ENCODE data around the gene ZNF41. TPM values are rescaled to one million over a fixed set of nuclear protein-coding genes. Genes with fewer than 3 reads are reported as not detected.

Gene ZNF41
- total RNA-seq (10 to 100 TPM in 1 of 2 donors, 1 to 10 TPM in 1; 8.1 to 10.7 TPM), polyA plus RNA-seq (ENCODE audit: insufficient read length in 6 of 6) (10 to 100 TPM; 12.7 to 15.4 (median 14.4) TPM)
- long read RNA-seq, donor 1, partial matches to known transcripts: 17 of 17 reads
- long read RNA-seq, donor 1, other reads (novel, unspliced or antisense): 0 of 17 reads
- long read RNA-seq, donor 2: 0 reads
- long read RNA-seq, donor 3: 0 reads
- long read RNA-seq, donor 4: 0 reads
- long read RNA-seq, donor 5, full-length matches to known transcripts: 1 of 1 reads
- long read RNA-seq, donor 5, partial matches to known transcripts: 0 of 1 reads
- long read RNA-seq, donor 5, other reads (novel, unspliced or antisense): 0 of 1 reads
- long read RNA-seq, donor 6, full-length matches to known transcripts: 1 of 1 reads
- long read RNA-seq, donor 6, partial matches to known transcripts: 0 of 1 reads
- long read RNA-seq, donor 6, other reads (novel, unspliced or antisense): 0 of 1 reads
- long read RNA-seq, donor 7, partial matches to known transcripts: 123 of 123 reads
- long read RNA-seq, donor 7, other reads (novel, unspliced or antisense): 0 of 123 reads
- long read RNA-seq, donor 8: 0 reads
- long read RNA-seq, donor 9: 0 reads
- long read RNA-seq, donor 10, partial matches to known transcripts: 1 of 1 reads
- long read RNA-seq, donor 10, other reads (novel, unspliced or antisense): 0 of 1 reads
- long read RNA-seq, donor 11: 0 reads
- long read RNA-seq, donor 12: 0 reads

- intact Hi-C loops (cut with DNase I): no loop called here
- TF ChIP-seq, protein P1, sequence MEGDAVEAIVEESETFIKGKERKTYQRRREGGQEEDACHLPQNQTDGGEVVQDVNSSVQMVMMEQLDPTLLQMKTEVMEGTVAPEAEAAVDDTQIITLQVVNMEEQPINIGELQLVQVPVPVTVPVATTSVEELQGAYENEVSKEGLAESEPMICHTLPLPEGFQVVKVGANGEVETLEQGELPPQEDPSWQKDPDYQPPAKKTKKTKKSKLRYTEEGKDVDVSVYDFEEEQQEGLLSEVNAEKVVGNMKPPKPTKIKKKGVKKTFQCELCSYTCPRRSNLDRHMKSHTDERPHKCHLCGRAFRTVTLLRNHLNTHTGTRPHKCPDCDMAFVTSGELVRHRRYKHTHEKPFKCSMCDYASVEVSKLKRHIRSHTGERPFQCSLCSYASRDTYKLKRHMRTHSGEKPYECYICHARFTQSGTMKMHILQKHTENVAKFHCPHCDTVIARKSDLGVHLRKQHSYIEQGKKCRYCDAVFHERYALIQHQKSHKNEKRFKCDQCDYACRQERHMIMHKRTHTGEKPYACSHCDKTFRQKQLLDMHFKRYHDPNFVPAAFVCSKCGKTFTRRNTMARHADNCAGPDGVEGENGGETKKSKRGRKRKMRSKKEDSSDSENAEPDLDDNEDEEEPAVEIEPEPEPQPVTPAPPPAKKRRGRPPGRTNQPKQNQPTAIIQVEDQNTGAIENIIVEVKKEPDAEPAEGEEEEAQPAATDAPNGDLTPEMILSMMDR (IDR thresholded peaks at IDR 0.05): no peak
- Histone ChIP-seq H3K36me3 (no peaks in the 10 kb centered on the region), H3K9me3 (no peaks in the 10 kb centered on the region), H3K4me3 (peak within 1 kb of the TSS; percentile 49 to 58), H3K27me3 (no peaks in the 10 kb centered on the region), H3K27ac (peak within 1 kb of the TSS; percentile 92 to 94), H3K4me1 (peaks cover 0 to 8% of the 10 kb centered on the region in 2 donors)
- DNase-seq: peak; percentile 70 to 85 (median 79)
- peak; percentile 93 for ATAC-seq
These were observed at the start of gene ZNF41 for GRCh38 chrX:47482512-47483305. Gene ZNF41 (minus strand): TSS chrX:47483222. CDS start chrX:47467481, 15,741 bp downstream.

DNA sequence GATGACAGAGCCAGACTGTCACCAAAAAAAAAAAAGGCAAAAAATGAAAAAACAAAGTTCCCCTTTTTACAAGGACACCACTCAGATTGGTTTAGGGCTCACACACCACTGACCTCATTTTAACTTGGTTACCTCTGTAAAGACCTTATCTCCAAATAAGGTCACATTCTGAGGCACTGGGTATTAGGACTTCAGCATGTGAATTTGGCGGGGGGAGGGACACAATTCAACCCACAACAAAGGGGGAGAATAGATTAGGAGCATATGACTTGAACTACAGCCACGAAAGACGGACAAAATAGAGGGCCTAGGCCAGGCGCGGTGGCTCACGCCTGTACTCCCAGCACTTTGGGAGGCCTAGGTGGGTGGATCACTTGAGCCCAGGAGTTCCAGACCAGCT, 47.0 kb upstream of the ZNF41 start:
- intact Hi-C loops (cut with DNase I): no loop called here
- no peaks in the 10 kb centered on the region for H3K9me3 ChIP-seq
- no peak overlapping the region for H3K27ac ChIP-seq
- no peaks in the 10 kb centered on the region for H3K27me3 ChIP-seq
- DNase-seq (no peak), ATAC-seq (no peak)
- H3K4me3 ChIP-seq: no peak overlapping the region
- no peaks in the 10 kb centered on the region for H3K36me3 ChIP-seq
- H3K4me1 ChIP-seq: no peaks in the 10 kb centered on the region
- TF ChIP-seq, protein P1 (IDR thresholded peaks at IDR 0.05): no peak

GRCh38 chrX:47529548-47529947, 46.5 kb upstream of the ZNF41 start:
- no peaks in the 10 kb centered on the region for H3K36me3 ChIP-seq
- H3K4me1 ChIP-seq: no peaks in the 10 kb centered on the region
- H3K27ac ChIP-seq: no peak overlapping the region
- no peaks in the 10 kb centered on the region for H3K9me3 ChIP-seq
- TF ChIP-seq, protein P1 (IDR thresholded peaks at IDR 0.05): no peak
- no peaks in the 10 kb centered on the region for H3K27me3 ChIP-seq
- no peak overlapping the region for H3K4me3 ChIP-seq
- no peak for ATAC-seq
- DNase-seq: no peak
- intact Hi-C loops (cut with DNase I): loop anchor here in 1 of 2 donors (10.0 kb wide), 1 partner anchor 335 kb away; the partner anchor contains the start of gene UBA1

DNA sequence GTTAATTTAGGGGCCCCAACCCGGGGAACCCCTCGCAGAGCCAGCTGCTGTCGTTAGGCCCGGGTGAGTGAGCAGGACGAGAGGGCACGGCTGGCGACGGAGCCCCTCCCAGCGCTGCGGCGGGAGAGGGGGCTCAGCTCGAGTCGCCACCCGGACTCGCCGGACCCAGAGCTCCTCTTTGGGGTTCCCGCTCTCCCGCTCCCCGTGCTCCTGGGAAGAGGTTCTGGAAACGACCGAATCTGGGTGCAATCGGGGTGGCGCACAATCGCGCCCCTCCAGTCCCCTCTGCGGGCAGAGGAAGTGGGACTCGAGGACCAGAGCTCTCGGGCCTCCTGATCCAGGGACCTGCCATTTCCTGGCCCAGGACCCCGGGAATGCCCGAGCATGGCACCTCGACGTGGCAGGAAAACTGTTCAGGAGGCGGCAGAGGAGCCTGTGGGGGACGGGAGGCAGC, 40.7 kb upstream of the ZNF41 start:
- Histone ChIP-seq H3K27ac (no peak overlapping the region), H3K4me1 (peaks cover 0 to 4% of the 10 kb centered on the region in 2 donors), H3K27me3 (no peaks in the 10 kb centered on the region), H3K36me3 (no peaks in the 10 kb centered on the region), H3K9me3 (no peaks in the 10 kb centered on the region), H3K4me3 (peak overlapping the region; percentile 20 to 37)
- DNase-seq (no peak), ATAC-seq (peak; percentile 10)
- TF ChIP-seq, protein P1 (IDR thresholded peaks at IDR 0.05): no peak
- intact Hi-C loops (cut with DNase I): loop anchor here in 1 of 2 donors (10.0 kb wide), 1 partner anchor 329 kb away; the partner anchor contains the start of gene UBA1

All from left lung (tissue), 14 donors.